GM21825 (cell line): ENCODE measurements around the gene KSR2.
"Not testable (repeated sequence)": the region's sequence is repeated elsewhere in the genome, so short reads cannot be mapped to it uniquely, and the experiment has no call there.

ENCODE experiments used
- ATAC-seq: cut with Tn5 transposase; IDR thresholded peaks from one replicate; pipeline ENCODE4 v1.9.1; 2021; ENCODE audit warnings: mild to moderate bottlenecking, moderate library complexity; ENCODE audit not compliant: unreplicated experiment

The KSR2 gene

DNA sequence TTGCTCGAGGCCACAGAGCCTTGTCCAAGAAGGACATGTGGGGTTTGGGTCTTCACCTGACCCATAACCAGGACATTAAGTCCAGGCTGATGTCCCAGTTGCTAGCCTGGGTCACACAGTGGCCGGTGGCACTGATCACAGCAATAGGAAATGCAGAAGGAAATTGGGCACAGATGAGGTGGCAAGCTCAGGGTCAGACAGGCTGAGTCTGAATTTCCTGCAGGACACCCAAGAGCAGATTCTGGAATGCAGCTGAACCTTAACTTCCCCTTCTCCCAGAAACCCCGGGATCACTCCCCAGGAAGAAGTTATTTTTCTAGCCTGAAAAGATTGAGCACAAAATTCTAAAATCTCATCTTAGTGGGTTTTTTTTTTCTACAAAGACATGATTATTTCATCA is 199.9 kb downstream of the KSR2 start:
- no peak for ATAC-seq

GRCh38 chr12:117766008-117766407 is 202.8 kb downstream of the KSR2 start:
- ATAC-seq = no peak

DNA sequence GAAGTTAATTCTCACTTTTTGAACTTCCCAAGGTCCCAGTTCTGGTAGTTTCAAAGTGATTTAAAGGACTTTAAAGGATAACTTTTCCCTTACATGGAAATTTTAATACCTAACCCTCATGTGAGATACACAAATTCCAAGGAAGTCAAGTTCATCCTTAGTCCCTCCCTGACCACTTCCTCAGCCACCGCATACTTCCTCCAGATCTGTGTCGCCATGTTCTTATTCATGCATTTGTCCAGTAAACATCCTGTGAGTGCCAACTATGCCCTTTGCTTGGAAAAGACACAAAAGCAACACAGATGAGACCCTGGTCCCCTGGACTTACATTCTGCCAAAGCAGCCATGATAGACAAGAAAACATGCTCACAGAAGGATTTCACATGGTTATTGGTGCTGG is 206.6 kb downstream of the KSR2 start:
- no peak for ATAC-seq

- no peak for ATAC-seq
Measured at GRCh38 chr12:117761528-117762100, 207.2 kb downstream of the KSR2 start.

DNA sequence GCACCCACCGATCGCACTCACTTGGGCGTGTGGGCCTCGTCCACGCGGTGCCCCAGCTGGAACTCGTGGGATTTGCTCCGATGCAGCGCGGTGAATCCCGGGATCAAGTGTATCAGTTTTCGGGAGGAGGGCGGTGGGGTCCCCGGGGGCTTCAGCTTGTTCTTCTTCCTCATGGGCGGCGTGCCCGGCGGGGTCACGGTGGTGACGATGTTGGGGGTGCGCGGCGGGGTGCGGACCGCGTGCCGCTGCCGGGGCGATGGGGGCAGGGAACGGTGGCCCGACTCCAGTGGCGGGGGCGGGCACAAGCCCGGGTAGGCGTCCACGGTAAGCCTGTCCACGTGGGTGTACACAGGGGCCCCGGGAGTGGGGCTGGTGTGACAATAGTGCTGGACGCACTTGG is 207.8 kb downstream of the KSR2 start:
- ATAC-seq = no peak

GRCh38 chr12:117750657-117751056 is 218.1 kb downstream of the KSR2 start:
- no peak for ATAC-seq

DNA sequence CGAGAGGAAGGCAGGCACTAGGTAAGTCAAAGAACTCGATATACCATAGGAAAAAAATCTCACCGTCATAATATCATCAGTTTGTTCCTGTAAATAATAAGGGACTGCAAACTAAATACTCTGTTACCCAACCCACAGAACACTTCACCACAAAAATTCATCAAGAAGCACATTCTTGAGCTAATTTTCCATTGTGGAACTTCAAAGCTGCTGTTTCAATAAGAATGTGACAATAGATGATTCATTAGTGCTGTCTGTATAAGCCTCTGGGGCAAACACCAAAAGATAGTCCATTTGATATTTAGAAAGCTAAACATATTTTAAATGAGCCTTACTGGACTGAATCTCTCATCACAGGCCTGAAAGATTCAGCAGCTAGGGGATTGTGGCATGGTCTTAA is 219.4 kb downstream of the KSR2 start:
- no peak for ATAC-seq

DNA sequence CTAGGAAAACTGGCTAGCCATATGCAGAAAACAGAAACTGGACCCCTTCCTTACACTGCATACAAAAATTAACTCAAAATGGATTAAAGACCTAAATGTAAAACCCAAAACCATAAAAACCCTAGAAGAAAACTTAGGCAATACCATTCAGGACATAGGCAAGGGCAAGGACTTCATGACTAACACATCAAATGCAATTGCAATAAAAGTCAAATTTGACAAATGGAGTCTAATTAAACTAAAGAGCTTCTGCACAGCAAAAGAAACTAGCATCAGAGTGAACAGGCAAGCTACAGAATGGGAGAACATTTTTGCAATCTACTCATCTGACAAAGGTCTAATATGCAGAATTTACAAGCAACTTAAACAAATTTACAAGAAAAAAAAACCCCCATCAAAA is 222.4 kb downstream of the KSR2 start:
- ATAC-seq = not testable (repeated sequence)

DNA sequence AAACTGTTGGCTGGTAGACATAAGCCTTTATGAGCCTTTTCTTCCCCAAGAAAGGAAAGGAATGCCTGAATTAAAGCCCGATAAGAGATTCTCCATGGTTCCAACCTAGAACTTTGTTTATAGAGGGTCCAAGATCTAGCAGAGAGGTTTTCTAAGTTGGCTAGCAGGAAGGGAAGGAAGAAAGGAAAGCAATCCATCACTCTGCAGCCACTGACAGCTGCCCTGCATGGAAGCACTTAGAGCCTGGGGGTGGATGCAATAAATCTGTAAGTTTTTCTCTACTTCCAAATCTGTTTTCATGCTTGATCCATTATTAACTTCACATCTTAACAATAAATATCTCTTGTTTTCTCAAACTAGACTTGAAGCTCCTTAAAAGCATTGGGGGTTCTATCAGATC is 224.4 kb downstream of the KSR2 start:
- no peak for ATAC-seq

GRCh38 chr12:117743761-117744160 is 225.0 kb downstream of the KSR2 start:
- no peak for ATAC-seq

GRCh38 chr12:117742721-117743120 is 226.1 kb downstream of the KSR2 start:
- ATAC-seq = no peak

- ATAC-seq = no peak
Measured at GRCh38 chr12:117738233-117738632, 230.6 kb downstream of the KSR2 start.

DNA sequence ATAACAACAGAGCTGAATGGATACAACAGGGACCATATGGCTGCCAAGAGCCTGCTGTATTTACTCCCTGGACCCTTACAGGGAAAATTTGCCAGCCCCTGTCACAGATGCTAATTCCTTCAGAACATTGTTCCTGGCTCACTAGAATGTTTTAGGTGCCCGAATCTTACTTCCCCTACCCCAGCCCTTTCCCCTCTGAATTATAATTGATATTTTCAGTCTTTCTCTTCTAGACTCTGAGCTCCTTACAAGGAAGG is 235.3 kb downstream of the KSR2 start:
- no peak for ATAC-seq

GRCh38 chr12:117732761-117733548 is 235.8 kb downstream of the KSR2 start:
- no peak for ATAC-seq

- not testable (repeated sequence) for ATAC-seq
Measured at GRCh38 chr12:117731131-117731530, 237.7 kb downstream of the KSR2 start.

- ATAC-seq = no peak
Measured at GRCh38 chr12:117727301-117727700, 241.5 kb downstream of the KSR2 start.

DNA sequence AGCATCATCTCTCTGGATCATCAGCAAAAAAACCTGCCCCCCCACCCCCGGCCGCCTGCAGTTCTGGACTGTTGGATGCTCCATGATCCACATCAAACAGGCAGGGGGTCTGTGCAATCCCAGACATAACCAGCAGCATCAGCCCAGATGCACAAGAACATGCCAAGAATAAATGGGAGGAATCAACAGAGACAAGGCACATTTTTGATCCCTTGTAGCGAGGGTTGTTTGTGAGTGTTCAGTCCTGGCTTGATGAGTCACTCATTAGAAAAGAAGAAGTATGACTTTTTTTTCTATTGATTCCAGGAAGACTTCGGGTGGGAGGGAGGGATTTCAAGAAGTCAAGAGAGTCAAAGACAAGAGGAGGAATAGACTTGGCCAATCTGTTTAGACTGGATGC is 244.2 kb downstream of the KSR2 start:
- no peak for ATAC-seq

DNA sequence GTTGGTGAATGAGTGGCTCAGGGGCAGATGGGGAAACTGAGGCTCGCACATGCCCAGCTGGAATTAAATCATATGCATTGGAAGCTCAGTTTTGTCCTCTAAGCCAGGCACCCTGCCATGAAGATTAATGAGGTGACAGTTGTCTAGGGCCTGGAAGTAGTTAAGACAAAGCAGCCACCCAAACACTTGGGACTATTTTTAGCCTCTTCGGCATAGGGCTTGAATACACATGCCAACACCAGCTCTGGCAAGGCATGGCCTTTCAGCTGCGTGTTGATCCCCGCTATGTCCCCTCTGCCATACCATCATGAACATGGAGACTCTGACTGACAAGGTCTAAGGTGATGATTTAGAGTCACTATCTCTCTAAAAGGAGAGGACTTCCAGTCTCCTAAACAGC is 250.2 kb downstream of the KSR2 start:
- ATAC-seq = no peak

GRCh38 chr12:117718141-117718540 is 250.6 kb downstream of the KSR2 start:
- no peak for ATAC-seq

DNA sequence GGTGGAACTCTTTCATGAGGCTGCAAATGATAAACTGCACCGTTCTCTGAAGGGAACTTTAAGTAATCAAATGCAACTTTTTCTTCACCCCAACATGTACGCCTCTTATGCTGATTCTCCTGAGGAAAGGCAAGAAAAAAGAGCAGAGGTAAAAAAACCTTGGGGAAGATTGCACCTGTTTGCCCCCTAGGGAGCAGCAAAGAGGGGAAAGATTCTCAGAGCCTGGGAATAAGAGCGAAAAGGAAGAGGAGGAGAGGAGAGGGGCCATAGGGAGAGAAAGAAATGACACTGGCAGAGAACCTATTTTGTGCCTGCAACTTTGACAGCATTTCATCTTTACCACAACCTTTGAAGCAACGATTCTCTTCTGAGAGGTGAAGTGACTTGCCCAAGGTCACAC is 254.6 kb downstream of the KSR2 start:
- no peak for ATAC-seq

- ATAC-seq = no peak
Measured at GRCh38 chr12:117710121-117710520, 258.7 kb downstream of the KSR2 start.

GRCh38 chr12:117707861-117708260 is 260.9 kb downstream of the KSR2 start:
- ATAC-seq = no peak

GRCh38 chr12:117703584-117703983 is 265.2 kb downstream of the KSR2 start:
- ATAC-seq = no peak
